B cell (primary cell): ENCODE results near the gene HECA.

Experiments
- CTCF ChIP-seq: fragments of 200-600 bp; IDR thresholded peaks from one replicate; pipeline ENCODE4 v1.8.0; 2022; ENCODE audit warnings: antibody characterized with exemption, mild to moderate bottlenecking
- EZH2 ChIP-seq: IDR thresholded peaks from 2 replicates; pipeline ENCODE4 v1.6.1; 2012; ENCODE audit warnings: borderline replicate concordance, low read depth, mild to moderate bottlenecking, moderate library complexity, low read length; ENCODE audit not compliant: insufficient read depth, poor library complexity, severe bottlenecking

GRCh38 chr6:139156551-139156950, 21.7 kb downstream of the HECA start:
- TF ChIP-seq CTCF (no peak), EZH2 (no peak)
